OCI-LY3 (cell line): ENCODE data around the gene CPEB3.

ENCODE experiments used
- H2AFZ ChIP-seq: fragments of 200-600, 300-600 bp; shearing (Covaris generic); 2 replicates; pipeline ENCODE4 v1.6.0; 2014; ENCODE audit warnings: antibody characterized with exemption, low read depth, low read length
- H3K27ac ChIP-seq: fragments of 200-600, 300-600 bp; sonication (generic); 2 replicates; pipeline ENCODE4 v1.5.1; 2014; ENCODE audit warnings: mild to moderate bottlenecking, low read length, moderate library complexity, mixed read lengths
- H3K27me3 ChIP-seq: fragments of 200-600, 300-600 bp; sonication (generic); 2 replicates; pipeline ENCODE4 v1.6.1; 2014; ENCODE audit warnings: low read depth, low read length, mixed read lengths
- H3K36me3 ChIP-seq: fragments of 200-600, 300-600 bp; sonication (generic); replicated peaks from 2 replicates; pipeline ENCODE3; 2014; ENCODE audit warnings: low read depth, low read length, mixed read lengths
- H3K4me1 ChIP-seq: fragments of 300-600, 200-600 bp; sonication (generic); 2 replicates; pipeline ENCODE4 v1.6.1; 2014; ENCODE audit warnings: low read length, mixed read lengths
- H3K4me2 ChIP-seq: fragments of 200-600, 300-600 bp; sonication (generic); 2 replicates; pipeline ENCODE4 v1.6.1; 2014; ENCODE audit warnings: low read length, mixed read lengths
- H3K4me3 ChIP-seq: fragments of 300-600, 200-600 bp; sonication (generic); 2 replicates; pipeline ENCODE4 v1.5.1; 2014; ENCODE audit warnings: antibody characterized with exemption, mild to moderate bottlenecking, low read length, moderate library complexity
- H3K79me2 ChIP-seq: fragments of 300-600, 200-600 bp; shearing (Covaris generic); 2 replicates; pipeline ENCODE4 v1.6.1; 2014; ENCODE audit warnings: mild to moderate bottlenecking, low read length, mixed read lengths
- H3K9ac ChIP-seq: fragments of 300-600, 200-600 bp; shearing (Covaris generic); 2 replicates; pipeline ENCODE4 v1.6.0; 2014; ENCODE audit warnings: mild to moderate bottlenecking, low read length, moderate library complexity
- H3K9me3 ChIP-seq: fragments of 200-600, 300-600 bp; shearing (Covaris generic); 2 replicates; pipeline ENCODE4 v1.6.1; 2014; ENCODE audit warnings: low read length, mixed read lengths; ENCODE audit not compliant: insufficient read depth
- H4K20me1 ChIP-seq: fragments of 200-600, 300-600 bp; sonication (generic); 2 replicates; pipeline ENCODE4 v1.6.1; 2016; ENCODE audit warnings: low read length, mixed read lengths; ENCODE audit not compliant: insufficient read depth
- EZH2phosphoT487 ChIP-seq: fragments of 200-600 bp; shearing (Covaris generic); IDR thresholded peaks from 2 replicates; pipeline ENCODE4 v1.6.1; 2018; ENCODE audit warnings: antibody characterized with exemption, mixed run types, low read depth
- TF ChIP-seq, protein P1 (sequence below): fragments of 200-600, 300-600 bp; sonication (generic); IDR thresholded peaks from 2 replicates; pipeline ENCODE4 v1.5.1; 2014; ENCODE audit warnings: antibody characterized with exemption, low read length, low read depth

Gene CPEB3

DNA sequence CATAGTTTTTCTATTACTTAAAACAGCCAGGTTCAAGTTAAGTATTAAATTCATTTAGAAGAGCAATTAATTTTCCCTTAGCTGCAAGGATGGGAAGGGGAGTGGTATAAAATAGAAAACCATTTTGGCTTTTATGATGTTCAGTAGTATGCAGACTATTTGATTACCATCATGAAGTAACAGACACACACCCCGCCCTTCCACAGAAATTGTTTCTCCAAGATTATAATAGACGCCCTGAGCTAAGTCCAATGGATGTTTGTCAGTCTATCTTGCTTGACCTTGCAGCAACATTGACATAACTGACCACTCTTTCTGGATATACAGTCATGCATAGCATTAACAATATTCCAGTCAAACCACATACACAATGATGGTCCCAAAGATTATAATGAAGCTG lies 42.3 kb downstream of the CPEB3 start:
- no peak overlapping the region for H2AFZ ChIP-seq
- TF ChIP-seq, protein P1, sequence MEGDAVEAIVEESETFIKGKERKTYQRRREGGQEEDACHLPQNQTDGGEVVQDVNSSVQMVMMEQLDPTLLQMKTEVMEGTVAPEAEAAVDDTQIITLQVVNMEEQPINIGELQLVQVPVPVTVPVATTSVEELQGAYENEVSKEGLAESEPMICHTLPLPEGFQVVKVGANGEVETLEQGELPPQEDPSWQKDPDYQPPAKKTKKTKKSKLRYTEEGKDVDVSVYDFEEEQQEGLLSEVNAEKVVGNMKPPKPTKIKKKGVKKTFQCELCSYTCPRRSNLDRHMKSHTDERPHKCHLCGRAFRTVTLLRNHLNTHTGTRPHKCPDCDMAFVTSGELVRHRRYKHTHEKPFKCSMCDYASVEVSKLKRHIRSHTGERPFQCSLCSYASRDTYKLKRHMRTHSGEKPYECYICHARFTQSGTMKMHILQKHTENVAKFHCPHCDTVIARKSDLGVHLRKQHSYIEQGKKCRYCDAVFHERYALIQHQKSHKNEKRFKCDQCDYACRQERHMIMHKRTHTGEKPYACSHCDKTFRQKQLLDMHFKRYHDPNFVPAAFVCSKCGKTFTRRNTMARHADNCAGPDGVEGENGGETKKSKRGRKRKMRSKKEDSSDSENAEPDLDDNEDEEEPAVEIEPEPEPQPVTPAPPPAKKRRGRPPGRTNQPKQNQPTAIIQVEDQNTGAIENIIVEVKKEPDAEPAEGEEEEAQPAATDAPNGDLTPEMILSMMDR = no peak
- TF ChIP-seq EZH2phosphoT487 = no peak
- H4K20me1 ChIP-seq = no peaks in the 10 kb centered on the region
- H3K4me2 ChIP-seq = no peak overlapping the region
- H3K79me2 ChIP-seq = no peaks in the 10 kb centered on the region
- no peak overlapping the region for H3K9ac ChIP-seq
- no peaks in the 10 kb centered on the region for H3K36me3 ChIP-seq
- no peak overlapping the region for H3K4me3 ChIP-seq
- H3K9me3 ChIP-seq = no peaks in the 10 kb centered on the region
- H3K27ac ChIP-seq = no peak overlapping the region
- H3K4me1 ChIP-seq = peaks cover 1% of the 10 kb centered on the region; the same call in 1 of the 2 replicates
- H3K27me3 ChIP-seq = no peaks in the 10 kb centered on the region

DNA sequence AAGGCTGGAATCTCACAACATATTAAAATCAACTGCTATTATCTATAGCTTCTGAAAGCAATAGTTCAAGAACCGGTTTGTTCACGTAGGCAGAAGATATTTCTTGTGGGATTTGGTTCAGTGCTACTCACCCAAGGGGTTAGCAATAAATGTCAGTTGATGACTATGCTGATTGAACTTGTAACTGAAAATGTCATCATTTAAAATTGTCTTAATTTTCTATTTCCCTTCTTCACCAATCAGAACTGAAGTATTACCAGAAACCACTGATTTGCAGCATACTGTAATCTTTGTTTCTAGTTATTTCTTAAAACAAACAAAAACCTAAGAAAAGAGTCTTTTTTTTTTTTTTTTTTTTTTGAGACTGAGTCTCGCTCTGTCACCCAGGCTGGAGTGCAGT lies 46.1 kb downstream of the CPEB3 start:
- Histone ChIP-seq H4K20me1 (no peaks in the 10 kb centered on the region), H3K9me3 (no peaks in the 10 kb centered on the region), H3K4me2 (no peak overlapping the region), H3K4me1 (peaks cover 15% of the 10 kb centered on the region), H3K79me2 (no peaks in the 10 kb centered on the region), H3K27me3 (no peaks in the 10 kb centered on the region), H3K27ac (no peak overlapping the region), H3K9ac (no peak overlapping the region), H3K4me3 (no peak overlapping the region), H3K36me3 (no peaks in the 10 kb centered on the region), H2AFZ (no peak overlapping the region)
- TF ChIP-seq EZH2phosphoT487 = no peak
- TF ChIP-seq, protein P1 = no peak

DNA sequence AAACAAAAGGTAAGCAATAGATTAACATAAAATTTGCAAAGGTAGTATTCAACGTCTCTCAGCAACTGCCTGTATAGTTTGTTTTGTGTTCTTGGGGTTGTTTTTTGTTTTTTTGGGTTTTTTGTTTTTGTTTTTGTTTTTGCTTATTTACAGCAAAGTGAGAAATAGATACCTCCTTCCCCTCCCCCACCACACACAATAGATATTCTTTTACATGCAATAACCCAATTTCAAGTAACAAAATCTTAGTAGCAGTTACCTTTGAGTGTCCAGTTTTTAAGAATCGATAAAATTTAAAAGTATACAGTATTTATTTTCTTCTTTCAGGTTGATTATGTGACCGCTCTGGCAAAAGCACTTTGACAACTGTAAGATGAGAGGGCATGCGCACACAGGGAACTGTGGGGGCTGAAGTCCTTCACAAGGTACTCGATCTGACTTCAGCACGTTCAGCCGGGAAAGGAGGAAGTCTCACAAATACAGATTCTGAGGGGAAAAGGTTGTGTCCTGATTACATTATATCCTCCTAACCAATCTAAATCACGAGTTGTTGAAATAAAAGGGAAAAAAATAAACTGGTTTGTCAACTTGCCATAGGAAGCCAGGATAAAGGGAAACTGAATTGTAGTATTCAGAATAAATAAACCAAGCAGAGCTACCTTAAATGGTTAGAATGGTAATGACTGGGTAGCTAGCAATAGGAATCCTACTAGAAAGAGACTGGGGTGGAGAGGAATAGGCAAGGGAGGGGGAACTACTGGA lies 47.8 kb downstream of the CPEB3 start:
- Histone ChIP-seq H3K79me2 (no peaks in the 10 kb centered on the region), H3K4me1 (peaks cover 15% of the 10 kb centered on the region), H2AFZ (peak overlapping the region; percentile 5; the same call in 1 of the 2 replicates), H3K27ac (no peak overlapping the region), H3K4me3 (peak overlapping the region; percentile 67), H3K4me2 (peak overlapping the region; percentile 61), H3K9ac (peak overlapping the region; percentile 7; the same call in 1 of the 2 replicates), H4K20me1 (no peaks in the 10 kb centered on the region), H3K36me3 (no peaks in the 10 kb centered on the region), H3K9me3 (no peaks in the 10 kb centered on the region), H3K27me3 (no peaks in the 10 kb centered on the region)
- no peak for TF ChIP-seq EZH2phosphoT487
- TF ChIP-seq, protein P1 = no peak

DNA sequence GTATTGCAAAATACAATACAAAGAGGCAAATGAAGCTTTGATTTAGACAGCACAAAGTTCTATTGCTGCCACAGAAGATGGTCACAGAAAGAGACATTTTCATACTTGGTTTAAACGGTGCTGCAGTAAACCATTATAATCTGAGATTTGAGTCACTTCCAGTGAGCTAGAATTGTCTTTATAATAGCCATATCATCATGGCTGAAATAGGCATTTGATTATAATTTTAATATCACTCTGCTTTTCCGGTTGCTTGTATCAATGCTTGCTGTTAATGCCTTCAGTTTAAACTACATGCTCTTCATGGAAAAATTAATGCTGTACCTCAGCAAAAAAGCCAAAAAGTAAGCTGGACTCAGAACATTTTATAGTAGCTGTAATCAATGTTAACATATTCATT lies 48.5 kb downstream of the CPEB3 start:
- Histone ChIP-seq H3K4me3 (peak overlapping the region; percentile 67; the same call in 1 of the 2 replicates), H3K27me3 (no peaks in the 10 kb centered on the region), H4K20me1 (no peaks in the 10 kb centered on the region), H3K9ac (no peak overlapping the region), H3K79me2 (no peaks in the 10 kb centered on the region), H3K4me2 (no peak overlapping the region; the same call in 1 of the 2 replicates), H3K9me3 (no peaks in the 10 kb centered on the region), H3K4me1 (peaks cover 15% of the 10 kb centered on the region), H2AFZ (no peak overlapping the region), H3K27ac (no peak overlapping the region), H3K36me3 (no peaks in the 10 kb centered on the region)
- TF ChIP-seq, protein P1 = no peak
- TF ChIP-seq EZH2phosphoT487 = no peak
